Daoy (cell line): ENCODE measurements around the gene NPTXR. TPM values are rescaled to one million over a fixed set of nuclear protein-coding genes. Genes with fewer than 3 reads are reported as not detected.
A peak's percentile ranks its signal among the peaks of the same experiment; 100 is the strongest.

Experiments
- DNase-seq: peaks from one replicate; pipeline ENCODE4 v3.0.0-alpha.2; 2015; ENCODE audit warnings: low read depth
- total RNA-seq: library from RNA; depleted of rRNA; stranded (reverse); fragments of >200 nt; shearing (Covaris generic); gene quantifications from 2 replicates; pipeline ENCODE4 v1.2.3, GENCODE V29; 2014

The NPTXR gene
- total RNA-seq, 1 experiment from 2014 or later = 1.5 TPM

DNA sequence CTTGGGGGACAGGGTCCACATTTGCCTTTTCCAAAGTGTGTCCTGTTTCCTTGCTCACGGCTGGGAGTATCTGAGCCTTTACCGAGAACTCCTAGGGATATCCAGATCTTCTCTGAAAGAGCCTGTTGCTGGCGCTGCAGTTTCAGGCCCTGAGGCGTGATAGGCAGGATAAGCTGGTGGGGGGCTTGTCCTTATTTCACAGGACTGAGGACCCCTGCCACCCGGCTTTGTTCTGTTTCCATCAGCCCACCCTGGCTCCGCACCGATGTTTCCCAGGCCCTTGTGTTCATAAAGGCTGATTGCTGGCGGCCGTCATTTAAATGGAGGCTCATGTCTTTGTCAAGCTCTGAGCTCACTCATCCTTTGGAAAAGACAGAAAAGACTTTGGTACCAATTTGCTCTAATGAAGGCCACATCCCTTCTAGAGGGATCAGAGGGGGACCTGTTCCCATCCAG, 9.4 kb upstream of the NPTXR start:
- DNase-seq = no peak

- no peak for DNase-seq
These were observed 8.7 kb upstream of the NPTXR start for GRCh38 chr22:38852522-38852921.

- peak; percentile 79 for DNase-seq
These were observed 7.4 kb upstream of the NPTXR start for GRCh38 chr22:38850941-38851849.

- DNase-seq = no peak
These were observed 6.6 kb upstream of the NPTXR start for GRCh38 chr22:38850399-38850798.

DNA sequence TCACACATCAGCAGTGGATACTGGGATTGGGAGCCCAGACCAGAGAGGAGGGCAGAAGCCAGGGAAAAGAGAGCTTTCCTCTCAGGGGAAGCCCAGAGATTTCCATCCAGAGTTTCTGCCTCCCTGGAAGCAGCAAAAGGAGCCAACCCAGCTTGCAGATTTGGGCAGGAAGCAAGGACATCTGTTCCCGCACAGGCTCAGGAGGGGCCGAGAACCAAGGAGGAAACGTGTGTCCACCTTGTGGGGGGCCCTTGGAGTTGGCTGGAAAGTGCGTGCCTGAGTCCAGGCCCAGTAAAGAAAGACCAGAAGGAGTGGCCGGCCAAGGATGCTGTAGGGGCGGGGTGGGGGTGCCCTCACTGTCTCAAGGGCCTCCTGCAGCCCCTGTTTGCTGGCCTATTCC, 6.0 kb upstream of the NPTXR start:
- DNase-seq = no peak

GRCh38 chr22:38846412-38846811, 2.6 kb upstream of the NPTXR start:
- DNase-seq = no peak

- DNase-seq = peak; percentile 45
These were observed 1.3 kb upstream of the NPTXR start for GRCh38 chr22:38845004-38845740.

DNA sequence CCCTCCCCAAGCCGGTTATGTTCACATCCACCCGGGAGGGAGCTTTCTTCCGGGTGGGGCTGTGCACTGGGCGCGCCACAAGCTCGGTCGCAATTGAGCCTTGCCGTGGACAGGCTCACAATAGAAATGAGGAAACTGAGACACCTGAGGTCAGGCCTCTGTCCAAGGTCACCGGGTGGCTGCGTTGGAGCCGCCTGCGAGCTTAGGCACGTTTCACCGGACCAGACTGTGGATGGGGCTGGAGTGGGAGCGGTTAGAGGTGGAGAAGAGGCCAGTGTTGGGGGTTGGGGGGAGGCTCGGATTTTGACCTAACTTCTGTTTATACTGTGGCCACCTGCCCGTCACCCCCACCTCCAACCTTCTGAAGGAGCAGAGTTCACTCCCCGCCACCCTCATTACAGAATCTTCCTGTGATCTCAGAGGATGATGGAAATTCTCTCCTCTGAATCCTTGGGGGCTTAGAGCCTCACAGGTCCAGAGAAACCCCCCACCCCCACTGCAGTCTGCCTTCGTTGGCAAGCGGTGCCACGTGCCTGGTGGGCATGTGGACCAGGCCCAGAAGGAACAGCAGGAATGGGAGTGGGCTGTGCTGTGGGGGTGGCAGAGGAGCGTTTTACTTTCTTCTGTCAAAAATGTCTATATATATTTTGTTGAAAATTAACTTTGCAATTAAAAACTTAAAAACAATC, 631 bp upstream of the NPTXR start:
- no peak for DNase-seq

- peak; percentile 87 for DNase-seq
These were observed 599 bp downstream of the NPTXR start for GRCh38 chr22:38843201-38843656.

GRCh38 chr22:38842512-38843200, 1.2 kb downstream of the NPTXR start:
- no peak for DNase-seq

GRCh38 chr22:38841635-38842034, 2.2 kb downstream of the NPTXR start:
- no peak for DNase-seq

GRCh38 chr22:38841211-38841610, 2.6 kb downstream of the NPTXR start:
- DNase-seq = no peak

- DNase-seq = no peak
These were observed 3.7 kb downstream of the NPTXR start for GRCh38 chr22:38840129-38840528.

GRCh38 chr22:38839686-38840085, 4.1 kb downstream of the NPTXR start:
- DNase-seq = no peak

- DNase-seq = no peak
These were observed 6.4 kb downstream of the NPTXR start for GRCh38 chr22:38837414-38837928.

DNA sequence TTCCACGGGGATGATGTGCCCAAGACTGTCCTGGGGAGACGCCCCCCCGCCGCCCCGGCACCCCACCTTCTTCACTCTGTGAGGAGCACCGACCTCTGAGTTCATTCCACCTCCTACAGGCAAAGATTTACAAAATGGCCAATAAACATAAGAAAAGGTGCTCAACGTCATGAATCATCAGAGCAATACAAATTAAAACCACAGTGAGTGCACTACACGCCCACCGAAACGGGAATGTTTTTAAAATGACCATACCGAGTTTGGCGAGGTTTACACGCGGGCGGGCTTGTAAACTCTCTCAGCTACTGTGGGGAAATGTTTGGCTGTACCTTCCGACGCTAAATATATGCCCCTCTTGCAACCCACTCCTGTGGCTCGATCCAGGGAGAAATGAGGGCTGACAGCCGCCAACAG, 7.9 kb downstream of the NPTXR start:
- peak; percentile 66 for DNase-seq

GRCh38 chr22:38834991-38835390, 8.8 kb downstream of the NPTXR start:
- no peak for DNase-seq

DNA sequence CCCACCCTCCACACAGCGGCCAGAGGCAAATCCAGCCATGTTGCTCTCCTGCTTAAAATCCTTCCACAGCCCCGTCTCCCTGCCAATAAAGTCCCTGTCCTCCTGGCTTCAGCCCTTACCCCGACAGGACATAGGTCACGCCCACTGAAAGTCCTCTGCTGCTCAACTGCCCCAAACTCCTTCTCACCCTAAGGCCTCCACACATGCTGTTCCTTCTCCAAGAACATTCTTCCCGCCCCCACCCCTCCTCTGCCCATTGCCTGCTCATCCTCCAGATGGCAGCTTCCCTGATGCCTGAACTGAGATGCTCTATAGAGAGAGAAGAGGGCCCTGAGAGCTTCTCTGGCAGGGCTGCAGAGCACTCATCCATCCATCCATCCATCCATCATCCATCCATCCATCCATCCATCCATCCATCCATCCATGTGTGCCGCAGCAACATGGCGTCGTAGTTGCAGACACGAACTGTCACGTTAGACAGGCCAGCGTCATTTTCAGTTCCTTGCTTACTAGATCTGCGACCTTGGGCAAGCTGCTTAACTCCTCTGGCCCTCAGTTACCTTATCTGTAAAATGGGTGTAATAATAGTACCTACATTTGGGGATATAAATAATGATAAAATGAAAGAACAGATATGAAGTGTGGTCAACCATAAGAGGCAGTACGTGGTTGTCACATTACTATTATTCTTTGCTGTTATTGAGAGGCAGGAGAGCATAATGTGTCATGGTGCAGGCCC, 9.4 kb downstream of the NPTXR start:
- no peak for DNase-seq

DNA sequence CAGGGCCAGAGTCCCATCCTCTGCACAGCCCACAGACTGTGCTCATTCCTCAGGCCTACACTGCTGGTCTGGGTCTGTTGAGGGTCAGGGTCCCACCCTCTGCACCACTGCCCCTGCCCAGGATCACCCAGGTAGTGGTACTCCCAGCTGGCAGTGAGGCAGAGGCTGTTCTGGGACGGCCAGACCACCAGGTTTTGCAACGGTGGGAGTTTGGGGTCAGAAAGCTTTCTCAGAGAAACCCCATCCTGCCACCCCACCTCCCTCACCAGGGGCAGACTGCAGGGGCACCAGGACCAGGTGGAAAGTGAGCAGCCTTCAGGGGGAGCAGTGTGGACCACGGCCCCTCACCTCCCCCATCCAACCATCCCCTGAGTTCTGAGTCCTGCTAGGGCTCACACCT, 10.8 kb downstream of the NPTXR start:
- DNase-seq = no peak
